Middle frontal gyrus (tissue), 1 donor: Measurements from ENCODE around the gene KIF21B.

Experiments used
- DNase-seq: peaks from one replicate; pipeline ENCODE4 v3.0.0-alpha.2; 2015; ENCODE audit warnings: low spot score; ENCODE audit errors: extremely low spot score

KIF21B gene

GRCh38 chr1:201049248-201049831, 25.8 kb upstream of the KIF21B start:
- DNase-seq, result no peak

DNA sequence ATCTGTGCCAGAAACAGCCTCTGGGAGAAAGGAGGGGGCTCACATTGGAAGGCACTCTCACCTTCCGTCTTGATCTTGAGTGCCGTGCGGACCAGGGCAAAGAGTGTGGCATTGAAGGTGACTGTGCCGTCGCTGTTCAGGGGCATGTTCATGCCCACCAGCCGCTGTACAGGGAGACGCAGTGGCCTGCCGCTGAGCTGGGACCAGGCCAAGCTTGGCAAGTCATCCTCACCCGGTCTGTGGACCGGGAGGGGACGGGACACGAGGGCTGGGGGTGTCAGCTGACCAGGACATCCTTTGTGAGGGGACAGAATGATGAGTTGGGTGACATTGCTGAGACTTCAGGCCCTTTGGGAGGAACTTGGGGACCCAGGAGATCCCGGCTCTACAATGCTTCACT, 25.0 kb upstream of the KIF21B start:
- DNase-seq, result no peak

GRCh38 chr1:201044119-201044518, 20.6 kb upstream of the KIF21B start:
- DNase-seq, result no peak

DNA sequence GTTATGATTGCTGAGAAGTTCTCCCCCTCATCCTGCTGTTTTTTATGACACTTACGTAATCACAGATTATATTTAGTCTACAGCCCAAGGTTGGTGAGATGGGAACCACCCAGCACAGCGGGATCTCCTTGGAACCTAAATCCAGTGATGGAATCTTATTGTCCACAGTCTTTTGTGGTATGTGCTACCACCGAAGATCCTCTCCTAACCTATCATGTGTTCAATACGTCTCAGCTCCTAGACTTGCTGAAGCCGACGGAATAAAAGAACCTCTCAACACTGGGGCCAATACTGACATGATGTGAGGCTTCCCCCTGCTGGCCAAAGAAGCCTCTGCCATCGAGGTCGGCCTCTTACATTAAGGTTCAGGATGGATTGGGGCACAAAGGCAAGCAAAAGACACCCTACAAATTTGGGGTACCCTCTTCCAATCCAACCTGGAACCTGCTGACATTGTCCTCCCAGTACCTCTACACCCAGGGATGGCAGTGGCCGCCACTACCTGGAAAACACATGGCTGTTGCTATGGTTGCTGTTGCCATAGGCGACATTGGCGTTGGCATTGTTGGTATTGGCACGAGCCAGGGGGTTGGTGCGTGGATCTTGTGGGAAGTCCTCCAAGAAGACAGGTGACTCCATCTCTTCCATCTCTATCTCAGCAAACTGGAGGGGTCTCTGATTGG, 19.4 kb upstream of the KIF21B start:
- DNase-seq, result peak; percentile 73

GRCh38 chr1:201041011-201041410, 17.5 kb upstream of the KIF21B start:
- no peak for DNase-seq

- no peak for DNase-seq
Measured at GRCh38 chr1:201039876-201040275, 16.4 kb upstream of the KIF21B start.

DNA sequence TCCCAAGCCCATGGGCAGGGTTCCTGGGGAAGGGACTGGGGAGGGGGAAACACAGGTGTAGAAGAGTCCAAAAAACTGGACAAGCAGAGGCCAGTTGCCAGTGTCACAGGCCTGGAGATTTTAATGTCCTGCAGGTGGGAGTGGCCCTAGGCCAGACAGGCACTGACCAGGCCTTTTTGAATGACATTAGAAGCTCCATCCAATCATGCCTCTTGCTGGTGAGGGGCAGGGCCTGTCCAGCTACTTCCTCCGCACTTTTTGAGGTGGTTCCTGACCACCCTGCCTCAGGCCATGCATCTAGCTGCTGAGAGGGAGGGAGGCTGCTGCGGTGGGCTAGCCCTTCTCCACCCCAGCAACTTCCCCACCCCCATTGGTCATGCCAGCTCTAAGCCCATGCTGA, 15.9 kb upstream of the KIF21B start:
- DNase-seq, result no peak

GRCh38 chr1:201038186-201038876, 14.8 kb upstream of the KIF21B start:
- DNase-seq, result no peak

DNA sequence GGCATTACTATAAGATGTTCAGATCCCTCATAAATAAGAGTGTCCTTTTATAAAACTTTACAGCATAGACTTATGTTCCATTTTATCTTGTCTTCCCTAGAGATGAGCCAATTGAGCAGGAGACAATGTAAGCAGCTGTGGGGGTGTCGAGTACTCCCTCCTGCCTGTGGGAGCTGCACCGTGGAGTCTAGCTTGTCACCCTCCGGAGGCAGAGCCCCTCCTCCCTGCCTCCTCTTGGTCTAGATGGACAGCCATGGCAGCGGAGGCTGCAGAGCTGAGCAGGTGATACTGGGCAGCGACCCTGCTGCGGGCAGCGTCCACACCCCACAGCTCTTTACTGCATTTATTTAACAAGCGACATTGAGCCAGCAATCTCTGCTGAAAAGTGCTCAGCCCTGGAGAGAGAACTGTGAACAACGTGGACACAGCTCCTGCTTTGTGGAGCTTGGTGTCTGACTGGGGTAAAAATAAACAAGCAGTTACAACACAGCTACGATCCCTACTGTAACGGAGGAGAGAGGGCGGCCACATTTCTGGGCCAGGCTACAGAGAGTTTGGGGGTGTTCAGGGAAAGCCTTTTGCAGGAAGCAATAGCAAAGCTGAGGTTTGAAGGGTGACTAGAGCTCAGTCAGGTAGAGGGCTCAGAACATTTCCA, 12.8 kb upstream of the KIF21B start:
- DNase-seq, result no peak

GRCh38 chr1:201034671-201035070, 11.2 kb upstream of the KIF21B start:
- no peak for DNase-seq

DNA sequence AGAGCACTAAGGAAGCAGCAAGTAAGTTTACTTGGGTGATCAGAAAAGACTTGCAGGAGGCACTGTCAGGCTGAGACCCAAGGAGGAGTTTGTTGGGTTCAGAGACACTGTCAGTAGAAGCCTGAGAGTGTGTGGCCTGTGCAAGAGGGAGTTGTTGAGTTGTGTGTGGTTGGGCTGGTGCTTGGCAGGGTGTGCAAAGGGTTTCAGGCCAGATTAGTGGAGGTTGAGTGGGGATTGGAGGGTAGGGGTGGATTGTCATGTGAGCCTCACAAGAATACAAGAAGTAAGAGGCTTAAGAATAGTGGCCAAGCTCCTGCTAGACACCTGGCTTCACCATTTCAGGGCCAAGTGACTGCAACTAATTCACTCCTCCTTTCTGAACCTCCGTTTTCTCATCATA, 8.9 kb upstream of the KIF21B start:
- no peak for DNase-seq

DNA sequence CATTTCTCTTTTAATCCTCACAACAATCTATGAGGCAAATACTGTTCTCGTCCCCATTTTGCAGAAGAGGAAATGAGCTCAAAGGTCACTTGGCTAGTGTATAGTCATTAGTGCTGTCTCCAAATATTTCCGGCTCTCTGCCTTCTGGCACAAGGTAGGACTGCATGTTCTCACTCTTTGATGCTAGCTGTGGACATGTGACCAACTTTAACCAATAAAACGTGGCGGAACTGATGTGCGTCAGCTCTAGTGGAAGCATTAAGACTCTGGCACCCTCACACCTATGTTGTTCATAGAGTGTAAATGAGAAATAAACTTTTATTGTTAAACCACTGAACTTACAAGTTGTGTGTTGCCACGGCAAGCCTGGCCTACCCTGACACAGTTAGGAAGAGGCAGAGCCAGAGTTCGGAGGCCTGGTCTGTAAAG, 5.0 kb upstream of the KIF21B start:
- no peak for DNase-seq

DNA sequence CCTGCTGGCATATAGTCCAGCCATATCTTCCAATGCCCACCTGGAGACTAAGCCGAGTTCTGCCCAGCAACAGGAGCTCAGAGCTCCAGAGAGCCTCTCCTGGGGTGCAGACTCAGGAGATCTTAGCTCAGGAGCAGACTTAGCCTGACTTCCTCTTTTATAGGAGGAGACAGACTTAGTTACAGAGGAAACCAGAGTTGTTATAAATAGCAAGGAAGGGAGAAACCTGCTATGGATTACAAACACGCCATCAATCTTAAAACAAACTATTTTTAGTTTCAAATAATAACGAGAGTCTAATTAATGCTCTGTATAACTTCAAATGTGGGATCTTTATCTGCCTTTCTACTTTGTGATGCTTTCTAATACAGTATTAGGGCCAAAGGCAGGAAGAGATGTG, 3.3 kb upstream of the KIF21B start:
- no peak for DNase-seq

- DNase-seq, result no peak
Measured at GRCh38 chr1:201026234-201026633, 2.7 kb upstream of the KIF21B start.

GRCh38 chr1:201025571-201026002, 2.1 kb upstream of the KIF21B start:
- DNase-seq, result no peak

- no peak for DNase-seq
Measured at GRCh38 chr1:201024625-201024998, 1.1 kb upstream of the KIF21B start.

- DNase-seq, result no peak
Measured at GRCh38 chr1:201023920-201024624, 558 bp upstream of the KIF21B start.

DNA sequence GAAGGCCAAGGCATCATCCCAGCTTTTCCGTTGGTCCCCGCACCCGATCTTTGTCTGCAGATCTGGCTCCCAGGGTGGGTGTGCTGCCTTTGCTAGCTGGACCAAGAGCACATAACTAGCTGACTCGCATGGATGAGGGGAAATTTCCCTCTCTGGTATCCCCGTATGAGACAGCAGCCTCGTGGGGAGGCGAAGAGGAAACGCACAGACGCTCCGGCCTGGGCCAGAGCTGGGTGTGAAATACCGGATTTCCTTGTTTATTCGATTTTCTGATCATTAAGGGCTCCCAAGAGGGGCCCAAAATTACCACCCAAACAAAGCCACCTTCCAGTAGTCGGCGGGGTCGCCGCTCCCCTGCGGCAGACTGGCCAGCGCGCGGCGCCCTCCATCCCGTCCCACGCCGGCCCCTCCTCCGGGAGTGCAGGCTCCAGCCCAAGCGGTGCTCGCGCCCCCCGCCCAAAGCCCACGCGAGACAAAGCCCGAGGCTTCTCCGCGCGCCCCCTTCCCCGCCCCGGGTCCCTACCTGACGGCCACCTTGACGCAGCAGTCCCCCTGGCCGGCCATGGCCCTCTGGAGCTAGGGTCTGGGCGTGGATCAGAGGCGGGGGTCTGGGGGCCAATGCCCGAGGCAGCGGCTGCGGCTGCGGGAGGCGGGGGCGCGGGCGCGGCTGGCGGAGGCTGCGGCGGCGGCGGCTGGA, 546 bp downstream of the KIF21B start:
- DNase-seq, result no peak

DNA sequence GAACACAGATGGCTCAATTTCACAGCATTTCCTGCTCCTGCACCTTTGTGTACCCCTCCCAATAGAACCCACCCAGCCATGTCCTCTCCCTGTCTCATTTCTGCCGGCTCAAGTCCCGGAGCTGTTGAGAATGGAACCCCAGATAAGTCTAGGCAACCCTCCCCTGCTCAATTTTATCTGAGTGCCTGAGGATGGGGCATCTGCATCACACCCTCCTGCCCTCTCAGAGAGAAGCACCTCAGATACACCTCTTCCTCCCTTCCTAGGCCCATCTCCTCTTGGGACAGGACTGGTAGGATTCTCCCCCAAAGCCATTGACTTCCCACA, 1.1 kb downstream of the KIF21B start:
- DNase-seq, result no peak

DNA sequence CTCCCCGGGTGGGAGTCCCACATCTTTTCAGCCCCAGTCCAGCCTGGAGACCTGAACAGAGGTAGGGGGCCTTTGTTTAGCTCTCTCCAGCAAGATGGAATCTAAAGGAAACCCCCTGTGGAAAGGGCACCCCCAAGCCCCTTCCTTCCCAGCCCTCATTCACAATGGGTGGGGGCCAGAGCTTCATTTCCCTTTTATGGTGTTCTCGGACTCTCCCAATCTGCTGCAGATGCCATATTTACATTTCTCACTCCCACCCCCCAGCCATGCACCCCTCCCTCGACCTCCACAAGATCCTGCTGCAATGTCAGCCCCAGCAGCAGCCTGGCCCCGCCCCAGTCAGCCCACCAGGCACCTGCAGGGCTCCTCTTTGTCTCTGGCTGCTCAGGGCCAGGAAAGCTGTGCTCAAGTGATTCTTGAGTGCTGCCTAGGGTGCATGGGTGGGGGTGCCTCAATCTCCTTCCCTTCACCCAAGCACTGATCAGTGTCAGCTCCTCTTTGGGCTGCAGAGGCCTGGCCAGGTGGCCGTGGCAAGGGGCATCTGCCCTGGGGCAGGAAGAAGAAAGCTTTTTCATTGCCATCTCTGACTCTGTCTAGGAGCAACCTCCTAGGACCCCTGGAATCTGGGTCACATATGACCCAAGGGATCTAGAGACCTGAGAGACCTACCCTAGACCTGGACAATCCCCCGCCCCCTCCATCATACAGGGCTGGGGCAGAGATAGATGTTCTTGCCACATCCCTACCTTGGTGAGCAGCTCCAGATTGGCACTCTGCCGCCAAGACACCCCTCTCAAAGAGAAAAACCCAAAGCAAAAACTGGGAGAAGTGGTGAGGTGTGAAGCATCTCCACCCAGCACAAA, 1.7 kb downstream of the KIF21B start:
- no peak for DNase-seq
